ENCODE results near the gene LNX1. TPM values are rescaled to one million over a fixed set of nuclear protein-coding genes. Genes with fewer than 3 reads are reported as not detected.
A peak's percentile ranks its signal among the peaks of the same experiment; 100 is the strongest.

The LNX1 gene
- total RNA-seq, 1 donor from 2014 or later: 4.4 TPM

DNA sequence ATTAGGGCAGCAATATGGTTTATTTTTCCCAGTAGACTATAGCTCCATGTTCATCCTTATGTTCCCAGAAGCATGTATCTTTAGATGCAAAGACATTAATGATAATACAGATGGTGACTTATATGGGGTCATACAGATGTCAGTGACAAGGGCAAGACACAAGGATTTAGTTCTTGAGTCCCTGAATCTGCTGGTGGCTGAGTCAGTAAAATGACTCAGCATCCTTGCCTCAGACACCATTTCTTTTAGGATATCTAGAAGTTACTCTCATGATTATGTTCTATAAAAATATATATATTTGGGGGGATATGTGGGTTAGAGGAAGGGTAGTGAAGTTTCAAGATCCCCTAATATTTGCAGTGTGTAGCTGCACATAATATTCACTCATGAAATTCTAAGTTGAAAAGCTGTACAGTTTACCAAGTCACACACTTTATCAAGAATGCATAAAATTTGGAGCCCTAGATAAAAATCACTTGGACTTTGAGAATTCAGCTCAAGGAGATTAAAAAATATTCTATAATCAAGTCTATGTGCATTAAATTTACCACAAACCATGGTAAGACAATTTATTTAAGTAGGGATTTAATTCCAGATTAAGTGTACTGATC, 101.9 kb downstream of the LNX1 start:
- Histone ChIP-seq H3K27me3 (ENCODE audit: insufficient read depth, low read length) (no peaks in the 10 kb centered on the region), H3K9ac (ENCODE audit: low read length) (no peak overlapping the region), H3K4me2 (ENCODE audit: low read length) (no peak overlapping the region), H3K9me3 (ENCODE audit: insufficient read depth, low read depth, low read length) (no peaks in the 10 kb centered on the region), H3K4me1 (ENCODE audit: insufficient read depth, low read length) (peaks cover 7% of the 10 kb centered on the region), H4K20me1 (ENCODE audit: insufficient read depth, low read length) (no peaks in the 10 kb centered on the region), H3K27ac (ENCODE audit: low read depth, low read length) (no peak overlapping the region), H3K79me2 (ENCODE audit: insufficient read depth, low read length) (no peaks in the 10 kb centered on the region), H2AFZ (ENCODE audit: low read depth, low read length) (no peak overlapping the region), H3K4me3 (ENCODE audit: insufficient read depth, low read depth, low read length) (no peak overlapping the region), H3K36me3 (ENCODE audit: insufficient read depth, low read length) (no peaks in the 10 kb centered on the region)
- TF ChIP-seq EZH2 (IDR thresholded peaks at IDR 0.05; ENCODE audit: insufficient read depth, low read length): no peak
- TF ChIP-seq, protein P1, sequence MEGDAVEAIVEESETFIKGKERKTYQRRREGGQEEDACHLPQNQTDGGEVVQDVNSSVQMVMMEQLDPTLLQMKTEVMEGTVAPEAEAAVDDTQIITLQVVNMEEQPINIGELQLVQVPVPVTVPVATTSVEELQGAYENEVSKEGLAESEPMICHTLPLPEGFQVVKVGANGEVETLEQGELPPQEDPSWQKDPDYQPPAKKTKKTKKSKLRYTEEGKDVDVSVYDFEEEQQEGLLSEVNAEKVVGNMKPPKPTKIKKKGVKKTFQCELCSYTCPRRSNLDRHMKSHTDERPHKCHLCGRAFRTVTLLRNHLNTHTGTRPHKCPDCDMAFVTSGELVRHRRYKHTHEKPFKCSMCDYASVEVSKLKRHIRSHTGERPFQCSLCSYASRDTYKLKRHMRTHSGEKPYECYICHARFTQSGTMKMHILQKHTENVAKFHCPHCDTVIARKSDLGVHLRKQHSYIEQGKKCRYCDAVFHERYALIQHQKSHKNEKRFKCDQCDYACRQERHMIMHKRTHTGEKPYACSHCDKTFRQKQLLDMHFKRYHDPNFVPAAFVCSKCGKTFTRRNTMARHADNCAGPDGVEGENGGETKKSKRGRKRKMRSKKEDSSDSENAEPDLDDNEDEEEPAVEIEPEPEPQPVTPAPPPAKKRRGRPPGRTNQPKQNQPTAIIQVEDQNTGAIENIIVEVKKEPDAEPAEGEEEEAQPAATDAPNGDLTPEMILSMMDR (IDR thresholded peaks at IDR 0.05; ENCODE audit: insufficient read depth, low read depth, low read length): no peak
- Mint-ChIP-seq H3K36me3 (ENCODE audit: low read depth, unreplicated experiment) (peaks cover 4% of the 10 kb centered on the region), H3K27ac (ENCODE audit: unreplicated experiment) (peak overlapping the region; percentile 92), H3K4me1 (ENCODE audit: low read depth, unreplicated experiment) (peaks cover 22% of the 10 kb centered on the region), H3K27me3 (ENCODE audit: low read depth, unreplicated experiment) (no peaks in the 10 kb centered on the region), H3K4me3 (ENCODE audit: unreplicated experiment) (no peak overlapping the region), H3K9me3 (ENCODE audit: unreplicated experiment) (peaks cover 3% of the 10 kb centered on the region)
- FAIRE-seq (peak; percentile 92), DNase-seq (ENCODE audit: low read depth) (no peak)

DNA sequence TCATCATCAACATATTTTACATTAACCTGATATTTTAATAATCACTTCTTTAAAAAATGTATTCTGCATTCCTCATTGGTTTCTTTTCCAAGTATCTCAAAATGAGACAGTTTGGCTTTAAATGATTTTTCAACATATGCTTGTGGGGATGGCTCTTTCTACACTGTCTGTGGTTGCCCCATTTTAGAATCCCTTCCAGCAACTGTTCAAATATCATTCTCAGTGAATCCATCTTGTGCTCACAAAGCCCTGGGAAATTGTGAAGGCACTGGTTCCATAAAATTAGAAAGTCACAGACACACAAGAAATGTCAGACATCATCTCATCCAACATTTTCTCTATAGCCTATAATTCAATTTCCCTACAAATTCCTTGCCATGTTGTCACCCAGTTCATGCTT, 103.5 kb downstream of the LNX1 start:
- peaks cover 4% of the 10 kb centered on the region for H3K36me3 Mint-ChIP-seq (ENCODE audit: low read depth, unreplicated experiment)
- no peaks in the 10 kb centered on the region for H3K79me2 ChIP-seq (ENCODE audit: insufficient read depth, low read length)
- no peaks in the 10 kb centered on the region for H3K27me3 ChIP-seq (ENCODE audit: insufficient read depth, low read length)
- TF ChIP-seq EZH2 (IDR thresholded peaks at IDR 0.05; ENCODE audit: insufficient read depth, low read length): no peak
- TF ChIP-seq, protein P1 (IDR thresholded peaks at IDR 0.05; ENCODE audit: insufficient read depth, low read depth, low read length): no peak
- no peak overlapping the region for H3K4me3 ChIP-seq (ENCODE audit: insufficient read depth, low read depth, low read length)
- no peaks in the 10 kb centered on the region for H3K36me3 ChIP-seq (ENCODE audit: insufficient read depth, low read length)
- no peak overlapping the region for H3K9ac ChIP-seq (ENCODE audit: low read length)
- H3K27me3 Mint-ChIP-seq (ENCODE audit: low read depth, unreplicated experiment): no peaks in the 10 kb centered on the region
- DNase-seq (ENCODE audit: low read depth): no peak
- peak; percentile 43 for FAIRE-seq
- H3K4me3 Mint-ChIP-seq (ENCODE audit: unreplicated experiment): no peak overlapping the region
- no peak overlapping the region for H2AFZ ChIP-seq (ENCODE audit: low read depth, low read length)
- H3K4me2 ChIP-seq (ENCODE audit: low read length): no peak overlapping the region
- H3K9me3 ChIP-seq (ENCODE audit: insufficient read depth, low read depth, low read length): no peaks in the 10 kb centered on the region
- no peak overlapping the region for H3K27ac Mint-ChIP-seq (ENCODE audit: unreplicated experiment)
- H3K27ac ChIP-seq (ENCODE audit: low read depth, low read length): no peak overlapping the region
- H4K20me1 ChIP-seq (ENCODE audit: insufficient read depth, low read length): no peaks in the 10 kb centered on the region
- peaks cover 7% of the 10 kb centered on the region for H3K4me1 ChIP-seq (ENCODE audit: insufficient read depth, low read length)
- peaks cover 3% of the 10 kb centered on the region for H3K9me3 Mint-ChIP-seq (ENCODE audit: unreplicated experiment)
- peaks cover 22% of the 10 kb centered on the region for H3K4me1 Mint-ChIP-seq (ENCODE audit: low read depth, unreplicated experiment)

DNA sequence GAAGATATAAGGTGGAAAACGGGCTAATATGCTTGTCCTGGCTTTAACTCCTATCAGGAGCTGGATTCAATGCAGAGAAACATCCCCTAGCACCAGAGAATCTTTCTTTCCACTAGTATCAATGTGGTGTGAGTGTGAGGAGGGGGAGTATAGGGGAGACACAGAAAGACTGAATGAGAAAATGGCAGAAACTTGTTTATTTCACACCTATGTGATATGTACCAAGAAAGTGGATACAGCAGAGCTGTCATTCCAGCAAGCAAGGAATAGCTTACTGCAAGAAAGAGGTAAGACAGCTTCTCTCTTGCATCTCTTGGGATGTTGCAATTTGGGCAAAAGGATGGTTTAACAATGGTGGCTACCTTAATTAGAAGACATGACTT, 105.6 kb downstream of the LNX1 start:
- FAIRE-seq: no peak
- H3K27ac Mint-ChIP-seq (ENCODE audit: unreplicated experiment): no peak overlapping the region
- H2AFZ ChIP-seq (ENCODE audit: low read depth, low read length): no peak overlapping the region

More for the DNA sequence above, 105.6 kb downstream of the LNX1 start:
- TF ChIP-seq, protein P1 (IDR thresholded peaks at IDR 0.05; ENCODE audit: insufficient read depth, low read depth, low read length): no peak
- Mint-ChIP-seq H3K27me3 (ENCODE audit: low read depth, unreplicated experiment) (no peaks in the 10 kb centered on the region), H3K4me1 (ENCODE audit: low read depth, unreplicated experiment) (peaks cover 14% of the 10 kb centered on the region), H3K4me3 (ENCODE audit: unreplicated experiment) (no peak overlapping the region), H3K9me3 (ENCODE audit: unreplicated experiment) (no peaks in the 10 kb centered on the region), H3K36me3 (ENCODE audit: low read depth, unreplicated experiment) (peaks cover 4% of the 10 kb centered on the region)
- Histone ChIP-seq H3K4me2 (ENCODE audit: low read length) (no peak overlapping the region), H3K4me1 (ENCODE audit: insufficient read depth, low read length) (peaks cover 14% of the 10 kb centered on the region), H3K4me3 (ENCODE audit: insufficient read depth, low read depth, low read length) (no peak overlapping the region), H3K36me3 (ENCODE audit: insufficient read depth, low read length) (no peaks in the 10 kb centered on the region), H4K20me1 (ENCODE audit: insufficient read depth, low read length) (no peaks in the 10 kb centered on the region), H3K9ac (ENCODE audit: low read length) (no peak overlapping the region), H3K9me3 (ENCODE audit: insufficient read depth, low read depth, low read length) (no peaks in the 10 kb centered on the region), H3K27me3 (ENCODE audit: insufficient read depth, low read length) (no peaks in the 10 kb centered on the region), H3K79me2 (ENCODE audit: insufficient read depth, low read length) (no peaks in the 10 kb centered on the region), H3K27ac (ENCODE audit: low read depth, low read length) (no peak overlapping the region)
- DNase-seq (ENCODE audit: low read depth): no peak
